A549 (cell line): ENCODE data around the gene AFAP1L2. TPM values are rescaled to one million over a fixed set of nuclear protein-coding genes. Genes with fewer than 3 reads are reported as not detected.

Experiments
- ATAC-seq, 2 experiments: fragments of 200-7000 bp in 1 of 2; fragments of >200 bp in 1 of 2; cut with Nextera tagmentation in 1 of 2; cut with Tn5 transposase in 1 of 2; 3 replicates each; pipeline versions ENCODE4 v1.8.0 to v1.9.1; 2018 to 2020; ENCODE audit warnings: mild to moderate bottlenecking in 1 of 2, moderate library complexity in 1 of 2
- CTCF ChIA-PET: fragments of 300-600 bp; sonication (Branson Sonifier 250); formaldehyde crosslinking; extraction: SDS; loops from one replicate; lab custom pipeline; 2021; ENCODE audit warnings: antibody characterized with exemption, inconsistent platforms; lab: Yijun Ruan, JAX
- POLR2A ChIA-PET: fragments of 350-600 bp; formaldehyde crosslinking; extraction: SDS; loops from one replicate; lab custom pipeline; 2021; ENCODE audit warnings: antibody characterized with exemption, inconsistent platforms; lab: Yijun Ruan, JAX
- DNase-seq, 2 experiments: peaks; one replicate each; pipeline versions ENCODE4 v3.0.0 to v3.0.0-alpha.2; 2011 to 2016; ENCODE audit warnings: low read depth in 1 of 2, low spot score in 1 of 2
- FAIRE-seq: peaks from 2 replicates; lab custom pipeline; 2011; peaks lifted over from hg19 to GRCh38; lab: Jason Lieb, UNC
- H3K27ac ChIP-seq, 2 experiments: fragments of >200 bp; sonication (Bioruptor Twin); formaldehyde crosslinking; 3 replicates each; pipeline ENCODE4 v1.5.1; 2016 to 2017
- H3K4me1 ChIP-seq: fragments of >200 bp; sonication (Bioruptor Twin); formaldehyde crosslinking; 3 replicates; pipeline ENCODE4 v1.6.1; 2016
- H3K4me2 ChIP-seq: fragments of >200 bp; sonication (Bioruptor Twin); formaldehyde crosslinking; 3 replicates; pipeline ENCODE4 v1.6.1; 2016
- H3K4me3 ChIP-seq: fragments of >200 bp; sonication (Bioruptor Twin); formaldehyde crosslinking; 3 replicates; pipeline ENCODE4 v1.5.1; 2016
- H3K9me3 ChIP-seq: fragments of >200 bp; sonication (Bioruptor Twin); formaldehyde crosslinking; 3 replicates; pipeline ENCODE4 v1.6.1; 2016
- EHF ChIP-seq: fragments of 250-450 bp; sonication (Bioruptor Pico); IDR thresholded peaks from 2 replicates; pipeline ENCODE4 v1.5.0; 2020; ENCODE audit warnings: mild to moderate bottlenecking
- EHMT2 ChIP-seq: fragments of 200-600 bp; sonication (generic); IDR thresholded peaks from 2 replicates; pipeline ENCODE4 v1.6.1; 2016; ENCODE audit warnings: antibody characterized with exemption, low read depth, mild to moderate bottlenecking, moderate library complexity
- FOSB ChIP-seq: fragments of 250-450 bp; sonication (Bioruptor Pico); IDR thresholded peaks from 2 replicates; pipeline ENCODE4 v1.5.0; 2020; ENCODE audit warnings: mild to moderate bottlenecking, moderate library complexity
- FOSL2 ChIP-seq, 2 experiments: fragments of 450-650 bp in 1 of 2; fragments of >200 bp in 1 of 2; sonication (Bioruptor Twin) in 1 of 2; formaldehyde crosslinking; IDR thresholded peaks; 2 replicates each; pipeline versions ENCODE4 v1.5.0 to v1.6.1; 2016 to 2020; ENCODE audit warnings: mild to moderate bottlenecking in 1 of 2, moderate library complexity in 1 of 2
- FOXS1 ChIP-seq: fragments of 250-450 bp; sonication (Bioruptor Pico); IDR thresholded peaks from 2 replicates; pipeline ENCODE4 v1.5.0; 2020; ENCODE audit warnings: mild to moderate bottlenecking, moderate library complexity
- GATA3 ChIP-seq: IDR thresholded peaks from 2 replicates; pipeline ENCODE4 v1.6.1; 2012; ENCODE audit warnings: borderline replicate concordance
- HEYL ChIP-seq: fragments of 250-450 bp; sonication (Bioruptor Pico); IDR thresholded peaks from 2 replicates; pipeline ENCODE4 v1.8.0; 2021; ENCODE audit warnings: mild to moderate bottlenecking, moderate library complexity
- HOXA7 ChIP-seq: fragments of 250-450 bp; sonication (Bioruptor Pico); IDR thresholded peaks from 2 replicates; pipeline ENCODE4 v1.5.0; 2020; ENCODE audit warnings: mild to moderate bottlenecking, moderate library complexity
- JUN ChIP-seq, 2 experiments: fragments of >200 bp; sonication (Bioruptor Twin); formaldehyde crosslinking; IDR thresholded peaks; 2 replicates in 1 of 2; 3 replicates in 1 of 2; pipeline ENCODE4 v1.6.1; 2016 to 2017
- JUNB ChIP-seq: fragments of >200 bp; sonication (Bioruptor Twin); formaldehyde crosslinking; IDR thresholded peaks from 2 replicates; pipeline ENCODE4 v1.6.1; 2016
- KDM5A ChIP-seq: fragments of 200-600 bp; sonication (generic); IDR thresholded peaks from 2 replicates; pipeline ENCODE4 v1.6.1; 2016; ENCODE audit warnings: antibody characterized with exemption, mild to moderate bottlenecking
- NR3C1 ChIP-seq: fragments of >200 bp; sonication (Bioruptor Twin); formaldehyde crosslinking; IDR thresholded peaks from 3 replicates; pipeline ENCODE4 v1.6.1; 2017
- RAD21 ChIP-seq, 2 experiments: fragments of >200 bp in 1 of 2; sonication (Bioruptor Twin) in 1 of 2; formaldehyde crosslinking in 1 of 2; IDR thresholded peaks in 1 of 2; conservative IDR thresholded peaks in 1 of 2; 2 replicates in 1 of 2; 3 replicates in 1 of 2; pipeline ENCODE4 v1.6.1; 2012 to 2018; ENCODE audit warnings: inconsistent platforms in 1 of 2
- RARB ChIP-seq: fragments of 250-450 bp; sonication (Bioruptor Pico); IDR thresholded peaks from 2 replicates; pipeline ENCODE4 v1.8.0; 2021; ENCODE audit warnings: mild to moderate bottlenecking, moderate library complexity
- RNF2 ChIP-seq: fragments of 200-600 bp; sonication (generic); IDR thresholded peaks from 2 replicates; pipeline ENCODE4 v1.6.1; 2016; ENCODE audit warnings: low read depth, mild to moderate bottlenecking, antibody characterized with exemption, moderate library complexity, borderline replicate concordance
- SREBF2 ChIP-seq: fragments of 450-650 bp; IDR thresholded peaks from 2 replicates; pipeline ENCODE4 v1.6.1; 2014; ENCODE audit warnings: mild to moderate bottlenecking, moderate library complexity
- ZSCAN20 ChIP-seq: fragments of 250-450 bp; sonication (Bioruptor Pico); IDR thresholded peaks from 2 replicates; pipeline ENCODE4 v1.8.0; 2022; ENCODE audit warnings: mild to moderate bottlenecking, moderate library complexity
- WGBS: methylation state at CpG from one replicate; pipeline ENCODE4 v1.1.6; 2017; ENCODE audit errors: missing lambda C conversion rate; 5-methylcytosine and 5-hydroxymethylcytosine counted together
- polyA plus RNA-seq, 4 experiments: library from polyadenylated mRNA; depleted of rRNA in 3 of 4; stranded (reverse); fragments of >200 nt; fragmentation: RNase III in 1 of 4; extraction: RNeasy Plus Mini Kit Qiagen cat#74134 plus additional on column Dnase treatment in 1 of 4; gene quantifications; 2 replicates in 3 of 4; 3 replicates in 1 of 4; pipeline ENCODE4 v1.2.3, GENCODE V29; 2011 to 2017
- TF ChIP-seq, protein P1 (sequence below): IDR thresholded peaks from 2 replicates; pipeline ENCODE4 v1.6.1; 2012
- TF ChIP-seq, protein P2 (sequence below): fragments of 250-450 bp; sonication (Bioruptor Pico); IDR thresholded peaks from 2 replicates; pipeline ENCODE4 v1.5.0; 2020; ENCODE audit warnings: low read depth, mild to moderate bottlenecking, moderate library complexity
- TF ChIP-seq, protein P3 (sequence below): fragments of 450-650 bp; IDR thresholded peaks from 2 replicates; pipeline ENCODE4 v1.6.1; 2014; ENCODE audit warnings: antibody characterized with exemption
- TF ChIP-seq, protein P4 (sequence below): fragments of 150-350 bp; IDR thresholded peaks from 2 replicates; pipeline ENCODE4 v1.6.1; 2014; ENCODE audit warnings: low read depth, mild to moderate bottlenecking, low read length

The AFAP1L2 gene
- polyA plus RNA-seq, 2 of the 4 experiments (the other 2 are of a cell fraction), result 19.6 to 27.3 TPM

DNA sequence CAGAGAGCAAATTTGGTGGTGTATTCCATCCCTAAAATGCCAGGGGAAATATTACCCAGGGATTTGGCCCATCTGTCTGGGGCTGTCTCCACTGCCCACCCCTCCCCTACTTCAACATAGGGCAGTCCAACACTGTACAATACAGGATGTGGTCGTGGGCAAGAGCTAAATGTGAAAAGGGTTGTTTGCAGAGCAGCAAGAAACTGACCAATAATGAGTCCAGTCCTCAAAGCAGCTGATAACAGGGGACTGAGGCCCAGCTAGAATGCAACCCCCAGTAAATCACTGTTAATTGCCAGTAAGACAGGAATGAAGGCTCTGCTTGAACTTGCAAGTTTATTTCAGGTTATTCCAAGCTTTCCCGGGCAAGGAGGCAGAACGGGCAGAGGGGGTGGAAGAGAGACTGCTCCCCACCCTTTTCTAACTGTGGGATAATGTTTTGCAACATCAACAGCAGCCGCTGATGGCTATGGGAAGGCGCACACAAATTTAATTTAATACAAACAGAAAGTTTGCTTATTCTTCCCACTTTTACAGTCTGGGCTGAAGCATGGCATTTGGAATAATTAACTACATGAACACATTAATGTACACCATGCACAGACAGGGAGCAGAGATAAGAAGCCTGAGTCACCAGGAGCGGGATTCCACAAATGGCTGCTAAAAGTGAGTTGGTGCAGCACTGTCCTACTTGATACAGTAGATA, 36.8 kb downstream of the AFAP1L2 start (continued):
- TF ChIP-seq GATA3 (peak; percentile 94), JUNB (peak; percentile 69)
- TF ChIP-seq, all 56 proteins: peak for 7

DNA sequence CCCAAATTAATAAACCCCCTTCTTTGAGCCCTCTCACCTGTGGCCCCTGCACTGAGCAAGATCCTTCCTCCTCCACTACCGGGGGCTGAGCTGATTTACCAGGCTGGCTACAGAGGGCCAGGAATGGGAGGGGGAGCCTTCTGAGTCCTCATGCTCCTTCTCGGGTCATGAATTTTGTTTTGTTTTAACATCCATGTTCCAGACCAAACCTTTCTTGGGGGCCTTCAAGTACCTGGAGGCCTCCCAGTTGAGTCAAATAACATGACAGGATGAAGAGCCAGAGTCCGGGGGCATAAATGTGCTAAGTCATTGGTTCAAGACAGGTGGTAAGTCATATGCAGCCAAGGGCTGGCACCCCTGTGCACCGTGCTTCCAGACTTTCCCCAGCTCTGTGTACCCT, 39.6 kb downstream of the AFAP1L2 start:
- no peaks in the 10 kb centered on the region for H3K9me3 ChIP-seq
- POLR2A ChIA-PET, result no interaction called here
- FAIRE-seq, result no peak
- TF ChIP-seq HEYL (no peak), EHF (CRISPR knock-in tag) (no peak), KDM5A (no peak), FOXS1 (CRISPR knock-in tag) (no peak), EHMT2 (no peak), SREBF2 (no peak), FOSL2 (IDR thresholded peaks at IDR 0.05) (no peak), FOSL2 (CRISPR knock-in tag; IDR thresholded peaks at IDR 0.05) (no peak), RNF2 (no peak), NR3C1 (no peak), JUN (IDR thresholded peaks at IDR 0.05) (no peak), ZSCAN20 (CRISPR knock-in tag) (no peak), RARB (no peak), FOSB (CRISPR knock-in tag) (no peak), HOXA7 (CRISPR knock-in tag) (no peak), RAD21 (conservative IDR thresholded peaks at IDR 0.05 in 1 of 2, IDR thresholded peaks at IDR 0.05 in 1 of 2) (no peak)
- TF ChIP-seq, protein P1, sequence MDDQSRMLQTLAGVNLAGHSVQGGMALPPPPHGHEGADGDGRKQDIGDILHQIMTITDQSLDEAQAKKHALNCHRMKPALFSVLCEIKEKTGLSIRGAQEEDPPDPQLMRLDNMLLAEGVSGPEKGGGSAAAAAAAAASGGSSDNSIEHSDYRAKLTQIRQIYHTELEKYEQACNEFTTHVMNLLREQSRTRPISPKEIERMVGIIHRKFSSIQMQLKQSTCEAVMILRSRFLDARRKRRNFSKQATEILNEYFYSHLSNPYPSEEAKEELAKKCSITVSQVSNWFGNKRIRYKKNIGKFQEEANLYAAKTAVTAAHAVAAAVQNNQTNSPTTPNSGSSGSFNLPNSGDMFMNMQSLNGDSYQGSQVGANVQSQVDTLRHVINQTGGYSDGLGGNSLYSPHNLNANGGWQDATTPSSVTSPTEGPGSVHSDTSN, result no peak
- TF ChIP-seq, protein P2, sequence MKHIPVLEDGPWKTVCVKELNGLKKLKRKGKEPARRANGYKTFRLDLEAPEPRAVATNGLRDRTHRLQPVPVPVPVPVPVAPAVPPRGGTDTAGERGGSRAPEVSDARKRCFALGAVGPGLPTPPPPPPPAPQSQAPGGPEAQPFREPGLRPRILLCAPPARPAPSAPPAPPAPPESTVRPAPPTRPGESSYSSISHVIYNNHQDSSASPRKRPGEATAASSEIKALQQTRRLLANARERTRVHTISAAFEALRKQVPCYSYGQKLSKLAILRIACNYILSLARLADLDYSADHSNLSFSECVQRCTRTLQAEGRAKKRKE (CRISPR knock-in tag), result no peak
- TF ChIP-seq, protein P3, sequence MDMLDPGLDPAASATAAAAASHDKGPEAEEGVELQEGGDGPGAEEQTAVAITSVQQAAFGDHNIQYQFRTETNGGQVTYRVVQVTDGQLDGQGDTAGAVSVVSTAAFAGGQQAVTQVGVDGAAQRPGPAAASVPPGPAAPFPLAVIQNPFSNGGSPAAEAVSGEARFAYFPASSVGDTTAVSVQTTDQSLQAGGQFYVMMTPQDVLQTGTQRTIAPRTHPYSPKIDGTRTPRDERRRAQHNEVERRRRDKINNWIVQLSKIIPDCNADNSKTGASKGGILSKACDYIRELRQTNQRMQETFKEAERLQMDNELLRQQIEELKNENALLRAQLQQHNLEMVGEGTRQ, result no peak
- TF ChIP-seq, protein P4, sequence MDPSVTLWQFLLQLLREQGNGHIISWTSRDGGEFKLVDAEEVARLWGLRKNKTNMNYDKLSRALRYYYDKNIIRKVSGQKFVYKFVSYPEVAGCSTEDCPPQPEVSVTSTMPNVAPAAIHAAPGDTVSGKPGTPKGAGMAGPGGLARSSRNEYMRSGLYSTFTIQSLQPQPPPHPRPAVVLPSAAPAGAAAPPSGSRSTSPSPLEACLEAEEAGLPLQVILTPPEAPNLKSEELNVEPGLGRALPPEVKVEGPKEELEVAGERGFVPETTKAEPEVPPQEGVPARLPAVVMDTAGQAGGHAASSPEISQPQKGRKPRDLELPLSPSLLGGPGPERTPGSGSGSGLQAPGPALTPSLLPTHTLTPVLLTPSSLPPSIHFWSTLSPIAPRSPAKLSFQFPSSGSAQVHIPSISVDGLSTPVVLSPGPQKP, result no peak
- TF ChIP-seq, all 56 proteins: peak for 0
- Histone ChIP-seq H3K27ac (peak overlapping the region; percentile 43 to 90; a peak in 4 of 6 replicates), H3K4me2 (no peak overlapping the region), H3K4me1 (peaks cover 50% of the 10 kb centered on the region), H3K4me3 (no peak overlapping the region)
- DNase-seq (no peak), ATAC-seq (no peak)
- CTCF ChIA-PET, result interaction anchor here (2.0 kb wide), 1 partner anchor 39 kb away, joined by 4 read pairs; no protein-coding TSS in a partner anchor
- WGBS, result 92% methylated on average over 4 of the region's 4 CpGs
